Stomach smooth muscle (tissue), 2 donors: ENCODE measurements around the gene FAM135A.

Source experiments
- H3K27ac ChIP-seq: one replicate; pipeline ENCODE4 v1.7.0; 2013; ENCODE audit warnings: mild to moderate bottlenecking, low read length, inconsistent platforms
- H3K27me3 ChIP-seq, 2 donors: one replicate each; pipeline ENCODE4 v1.7.0; 2013; ENCODE audit warnings: low read length in 2 of 2; ENCODE audit not compliant: insufficient read depth in 2 of 2, control insufficient read depth in 1 of 2
- H3K36me3 ChIP-seq, 2 donors: one replicate each; pipeline ENCODE4 v1.7.0; 2013; ENCODE audit warnings: low read length in 2 of 2; ENCODE audit not compliant: control insufficient read depth in 2 of 2, insufficient read depth in 2 of 2
- H3K4me1 ChIP-seq: one replicate; pipeline ENCODE4 v1.7.0; 2013; ENCODE audit warnings: low read length; ENCODE audit not compliant: control insufficient read depth, insufficient read depth
- H3K4me3 ChIP-seq, 2 donors: one replicate each; pipeline ENCODE4 v1.7.0; 2013; ENCODE audit warnings: low read length in 2 of 2
- H3K9ac ChIP-seq, 2 donors: one replicate each; pipeline ENCODE4 v1.7.0; 2013; ENCODE audit warnings: low read length in 2 of 2, mild to moderate bottlenecking in 1 of 2
- H3K9me3 ChIP-seq, 2 donors: one replicate each; pipeline ENCODE4 v1.7.0; 2013; ENCODE audit warnings: low read length in 2 of 2; ENCODE audit not compliant: control insufficient read depth in 2 of 2
- donor health status: healthy.
- donor health status: Pancreatic carcinoma.

Gene FAM135A

DNA sequence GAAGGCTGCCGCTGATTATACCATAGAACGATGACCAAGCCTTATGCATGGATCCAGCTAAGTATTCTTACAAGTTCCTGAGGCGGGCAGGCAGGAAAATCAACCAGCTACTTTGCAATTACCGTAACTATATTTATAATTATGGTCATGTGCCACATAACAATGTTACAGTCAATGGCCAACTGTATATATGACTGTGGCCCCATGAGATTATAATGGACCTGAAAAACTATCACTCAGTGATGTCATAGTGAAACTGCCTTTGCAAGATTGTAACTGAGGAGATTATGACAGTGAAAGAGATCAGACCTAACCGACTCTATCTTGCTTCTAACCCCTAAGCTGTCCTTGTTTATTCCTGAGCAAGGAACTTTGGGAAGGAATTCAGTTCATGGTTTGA is 33.1 kb upstream of the FAM135A start:
- Histone ChIP-seq H3K4me1 (no peaks in the 10 kb centered on the region), H3K27me3 (no peaks in the 10 kb centered on the region), H3K9me3 (no peaks in the 10 kb centered on the region), H3K9ac (no peak overlapping the region), H3K27ac (no peak overlapping the region), H3K4me3 (no peak overlapping the region), H3K36me3 (no peaks in the 10 kb centered on the region)

DNA sequence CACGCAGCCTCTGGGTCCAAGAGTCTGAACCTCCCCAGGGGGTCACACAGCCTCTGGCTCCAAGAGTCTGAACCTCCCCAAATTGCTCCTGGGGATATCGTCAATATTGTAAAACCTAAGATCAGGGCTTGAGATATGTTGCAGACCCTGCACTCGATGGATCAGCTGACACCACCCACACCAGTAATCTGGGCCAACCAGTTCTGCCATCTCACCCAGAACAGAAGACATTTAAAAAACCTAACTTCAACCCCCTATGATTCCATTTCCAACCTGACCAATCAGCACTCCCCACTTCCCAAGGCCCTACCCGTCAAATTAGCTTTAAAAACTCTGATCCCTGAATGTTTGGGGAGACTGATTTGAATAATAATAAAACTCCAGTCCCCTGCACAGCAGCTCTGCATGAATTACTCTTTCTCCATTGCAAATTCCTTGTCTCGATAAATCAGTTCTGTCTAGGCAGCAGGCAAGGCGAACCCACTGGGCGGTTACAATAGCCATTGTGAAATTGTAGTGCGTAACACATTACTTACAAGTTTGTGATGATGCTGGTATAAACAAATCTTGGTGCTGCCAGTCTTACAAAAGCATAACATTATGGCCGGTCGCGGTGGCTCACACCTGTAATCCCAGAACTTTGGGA is 32.4 kb upstream of the FAM135A start:
- Histone ChIP-seq H3K9me3 (no peaks in the 10 kb centered on the region), H3K4me3 (no peak overlapping the region), H3K27me3 (no peaks in the 10 kb centered on the region), H3K36me3 (no peaks in the 10 kb centered on the region), H3K4me1 (no peaks in the 10 kb centered on the region), H3K27ac (no peak overlapping the region), H3K9ac (no peak overlapping the region)

DNA sequence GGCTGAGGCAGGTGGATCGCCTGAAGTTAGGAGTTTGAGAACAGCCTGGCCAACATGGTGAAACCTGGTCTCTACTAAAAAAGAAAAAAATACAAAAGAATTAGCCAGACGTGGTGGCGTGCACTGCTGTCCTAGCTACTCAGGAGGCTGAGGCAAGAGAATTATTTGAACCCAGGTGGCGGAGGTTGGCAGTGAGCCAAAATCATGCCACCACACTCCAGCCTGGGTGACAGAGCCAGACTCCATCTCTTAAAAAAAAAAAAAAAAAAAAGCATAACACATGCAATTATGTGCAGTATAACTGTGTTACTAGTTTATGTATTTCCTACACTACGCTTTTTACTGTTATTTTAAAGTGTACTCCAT is 31.9 kb upstream of the FAM135A start:
- H3K27ac ChIP-seq, result no peak overlapping the region
- no peak overlapping the region for H3K4me3 ChIP-seq
- no peaks in the 10 kb centered on the region for H3K4me1 ChIP-seq
- H3K9ac ChIP-seq, result no peak overlapping the region
- H3K27me3 ChIP-seq, result no peaks in the 10 kb centered on the region
- no peaks in the 10 kb centered on the region for H3K9me3 ChIP-seq
- no peaks in the 10 kb centered on the region for H3K36me3 ChIP-seq

- no peak overlapping the region for H3K27ac ChIP-seq
- H3K36me3 ChIP-seq, result no peaks in the 10 kb centered on the region
- H3K27me3 ChIP-seq, result no peaks in the 10 kb centered on the region
- H3K4me3 ChIP-seq, result no peak overlapping the region
- H3K9me3 ChIP-seq, result no peaks in the 10 kb centered on the region
- H3K4me1 ChIP-seq, result no peaks in the 10 kb centered on the region
- H3K9ac ChIP-seq, result no peak overlapping the region
Measured at GRCh38 chr6:70385901-70386300, 27.4 kb upstream of the FAM135A start.

DNA sequence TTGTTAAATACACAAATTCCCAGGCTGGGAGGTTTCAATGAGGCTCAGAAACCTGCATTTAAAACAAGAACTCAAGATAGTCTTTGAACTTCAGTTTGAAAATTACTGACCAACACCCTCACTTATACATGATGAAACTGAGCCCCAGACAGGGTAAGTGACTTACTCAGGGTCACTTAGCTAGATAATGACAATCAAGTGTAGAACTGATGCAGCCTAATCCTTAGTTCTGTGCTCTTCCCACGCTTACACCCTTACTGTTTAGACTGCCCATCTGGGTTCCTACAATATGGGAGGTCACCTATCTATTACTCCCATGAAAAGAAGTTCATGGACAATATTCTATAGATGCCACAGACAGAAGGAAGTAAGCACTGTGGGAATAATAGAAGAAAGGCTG is 24.5 kb upstream of the FAM135A start:
- no peaks in the 10 kb centered on the region for H3K36me3 ChIP-seq
- H3K27me3 ChIP-seq, result no peaks in the 10 kb centered on the region
- H3K9me3 ChIP-seq, result no peaks in the 10 kb centered on the region
- no peak overlapping the region for H3K9ac ChIP-seq
- no peak overlapping the region for H3K4me3 ChIP-seq
- H3K27ac ChIP-seq, result no peak overlapping the region
- H3K4me1 ChIP-seq, result no peaks in the 10 kb centered on the region

GRCh38 chr6:70389261-70389660 is 24.0 kb upstream of the FAM135A start:
- Histone ChIP-seq H3K27me3 (no peaks in the 10 kb centered on the region), H3K9ac (no peak overlapping the region), H3K4me1 (no peaks in the 10 kb centered on the region), H3K36me3 (no peaks in the 10 kb centered on the region), H3K27ac (no peak overlapping the region), H3K9me3 (no peaks in the 10 kb centered on the region), H3K4me3 (no peak overlapping the region)

GRCh38 chr6:70390067-70390466 is 23.2 kb upstream of the FAM135A start:
- Histone ChIP-seq H3K36me3 (no peaks in the 10 kb centered on the region), H3K9me3 (no peaks in the 10 kb centered on the region), H3K4me3 (no peak overlapping the region), H3K27me3 (no peaks in the 10 kb centered on the region), H3K4me1 (no peaks in the 10 kb centered on the region), H3K9ac (no peak overlapping the region), H3K27ac (no peak overlapping the region)

DNA sequence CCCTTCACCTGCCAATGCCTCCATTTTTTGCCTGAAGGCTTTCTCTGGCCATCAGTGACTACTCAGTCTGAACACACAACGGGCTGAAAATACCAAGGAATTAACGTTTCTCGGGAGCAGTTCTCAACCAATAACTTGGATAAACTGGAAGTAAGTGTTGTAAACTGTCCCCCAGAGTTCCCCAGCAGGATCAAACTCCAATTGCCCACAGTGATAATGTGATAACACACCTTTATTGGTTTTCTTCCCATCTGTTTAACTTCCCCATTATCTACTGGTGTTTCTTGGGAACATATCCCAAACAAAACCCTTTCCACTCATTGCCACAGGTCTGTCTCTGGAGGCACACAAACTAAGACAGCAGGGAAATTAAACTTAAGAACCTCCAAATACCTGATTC is 21.8 kb upstream of the FAM135A start:
- Histone ChIP-seq H3K27ac (no peak overlapping the region), H3K27me3 (no peaks in the 10 kb centered on the region), H3K9ac (no peak overlapping the region), H3K9me3 (no peaks in the 10 kb centered on the region), H3K4me3 (no peak overlapping the region), H3K4me1 (no peaks in the 10 kb centered on the region), H3K36me3 (no peaks in the 10 kb centered on the region)

DNA sequence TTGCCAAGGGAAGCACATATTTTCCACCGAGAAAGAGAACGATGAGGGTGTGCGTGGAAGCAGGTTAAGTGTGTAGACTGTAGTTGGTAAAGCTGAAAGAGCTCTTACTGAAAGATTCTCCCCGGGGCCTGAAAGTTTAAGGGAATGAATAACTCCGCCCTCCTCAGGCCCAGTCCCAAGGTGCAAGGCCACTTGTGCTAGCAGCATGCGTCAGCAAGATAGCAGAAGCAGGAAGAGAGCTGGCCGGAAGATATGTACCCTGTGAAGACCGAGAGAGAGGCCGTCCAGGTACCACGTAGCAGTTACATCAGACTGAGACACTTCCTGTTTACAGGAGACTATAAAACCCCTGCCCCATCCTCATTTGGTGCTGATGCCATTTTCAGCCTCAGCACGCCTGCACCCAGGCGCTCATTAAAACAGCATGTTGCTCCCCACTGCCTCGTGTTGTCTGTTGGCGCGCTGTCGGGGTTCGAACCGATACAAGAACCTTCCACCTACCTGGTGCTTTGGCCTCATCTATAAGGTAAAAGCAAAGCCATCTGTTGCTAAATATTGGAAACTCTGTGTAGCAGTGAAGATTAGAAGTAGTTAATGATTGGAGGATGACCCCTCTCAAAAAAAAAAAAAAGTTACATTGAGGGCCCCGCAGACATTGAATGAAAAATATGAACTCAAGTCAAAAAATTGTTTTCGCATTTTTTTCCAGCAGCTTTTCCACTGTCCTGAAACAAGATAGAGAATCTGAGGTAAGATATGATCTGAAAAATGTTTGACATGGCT is 18.6 kb upstream of the FAM135A start:
- no peak overlapping the region for H3K27ac ChIP-seq
- no peaks in the 10 kb centered on the region for H3K4me1 ChIP-seq
- H3K27me3 ChIP-seq, result peaks cover 0 to 5% of the 10 kb centered on the region in 2 donors
- no peaks in the 10 kb centered on the region for H3K9me3 ChIP-seq
- H3K36me3 ChIP-seq, result no peaks in the 10 kb centered on the region
- no peak overlapping the region for H3K4me3 ChIP-seq
- H3K9ac ChIP-seq, result no peak overlapping the region

- Histone ChIP-seq H3K27me3 (peaks cover 0 to 5% of the 10 kb centered on the region in 2 donors), H3K4me1 (no peaks in the 10 kb centered on the region), H3K27ac (no peak overlapping the region), H3K9me3 (no peaks in the 10 kb centered on the region), H3K36me3 (no peaks in the 10 kb centered on the region), H3K4me3 (no peak overlapping the region), H3K9ac (no peak overlapping the region)
Measured at GRCh38 chr6:70395301-70395672, 18.0 kb upstream of the FAM135A start.

- Histone ChIP-seq H3K4me3 (no peak overlapping the region), H3K27ac (no peak overlapping the region), H3K4me1 (no peaks in the 10 kb centered on the region), H3K36me3 (no peaks in the 10 kb centered on the region), H3K9me3 (no peaks in the 10 kb centered on the region), H3K9ac (no peak overlapping the region), H3K27me3 (peaks cover 0 to 5% of the 10 kb centered on the region in 2 donors)
Measured at GRCh38 chr6:70396163-70396562, 17.1 kb upstream of the FAM135A start.
